ENCODE results near the gene ESR1. TPM values are rescaled to one million over a fixed set of nuclear protein-coding genes. Genes with fewer than 3 reads are reported as not detected.

The ESR1 gene
- total and polyA plus RNA-seq, 4 donors: 0.05 to 16.1 (median 6.3) TPM

DNA sequence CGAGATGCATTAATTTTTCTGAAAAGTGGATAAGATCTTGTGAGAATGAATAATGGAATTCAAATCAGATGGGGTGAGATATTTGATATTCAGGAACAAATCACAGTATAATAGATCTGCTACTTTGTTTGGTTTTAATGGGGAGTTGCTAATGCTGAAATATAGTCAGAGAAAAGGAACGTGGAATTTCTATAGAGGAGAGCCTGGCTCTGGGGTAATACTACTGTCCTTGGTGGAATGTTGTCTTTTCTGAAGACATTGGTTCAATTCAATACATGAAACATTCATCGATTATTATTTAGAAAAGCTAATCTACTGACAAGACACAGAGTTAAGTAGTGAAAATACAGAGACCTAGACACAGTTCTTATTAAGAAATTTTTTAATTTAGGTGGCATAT, 108.6 kb downstream of the ESR1 start:
- H3K9ac ChIP-seq (ENCODE audit: low read depth in 1 of 2, low read length in 2 of 2): no peak overlapping the region
- 89% methylated on average over 3 of the region's 3 CpGs for WGBS
- TF ChIP-seq RXRA (IDR thresholded peaks at IDR 0.05) (no peak), HNF4G (IDR thresholded peaks at IDR 0.05) (no peak), YY1 (IDR thresholded peaks at IDR 0.05) (no peak), EGR1 (IDR thresholded peaks at IDR 0.05; ENCODE audit: low read depth in 2 of 2) (no peak), JUND (IDR thresholded peaks at IDR 0.05) (no peak), GABPA (IDR thresholded peaks at IDR 0.05 in 1 of 2, conservative IDR thresholded peaks at IDR 0.05 in 1 of 2) (no peak), FOXA1 (IDR thresholded peaks at IDR 0.05) (no peak), FOXA2 (IDR thresholded peaks at IDR 0.05) (no peak), HNF4A (conservative IDR thresholded peaks at IDR 0.05) (no peak), NR2F2 (IDR thresholded peaks at IDR 0.05) (no peak), RAD21 (IDR thresholded peaks at IDR 0.05) (no peak), SP1 (IDR thresholded peaks at IDR 0.05) (no peak), TAF1 (conservative IDR thresholded peaks at IDR 0.05) (no peak)
- TF ChIP-seq, protein P1, sequence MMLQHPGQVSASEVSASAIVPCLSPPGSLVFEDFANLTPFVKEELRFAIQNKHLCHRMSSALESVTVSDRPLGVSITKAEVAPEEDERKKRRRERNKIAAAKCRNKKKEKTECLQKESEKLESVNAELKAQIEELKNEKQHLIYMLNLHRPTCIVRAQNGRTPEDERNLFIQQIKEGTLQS (IDR thresholded peaks at IDR 0.05): no peak
- TF ChIP-seq, protein P2, sequence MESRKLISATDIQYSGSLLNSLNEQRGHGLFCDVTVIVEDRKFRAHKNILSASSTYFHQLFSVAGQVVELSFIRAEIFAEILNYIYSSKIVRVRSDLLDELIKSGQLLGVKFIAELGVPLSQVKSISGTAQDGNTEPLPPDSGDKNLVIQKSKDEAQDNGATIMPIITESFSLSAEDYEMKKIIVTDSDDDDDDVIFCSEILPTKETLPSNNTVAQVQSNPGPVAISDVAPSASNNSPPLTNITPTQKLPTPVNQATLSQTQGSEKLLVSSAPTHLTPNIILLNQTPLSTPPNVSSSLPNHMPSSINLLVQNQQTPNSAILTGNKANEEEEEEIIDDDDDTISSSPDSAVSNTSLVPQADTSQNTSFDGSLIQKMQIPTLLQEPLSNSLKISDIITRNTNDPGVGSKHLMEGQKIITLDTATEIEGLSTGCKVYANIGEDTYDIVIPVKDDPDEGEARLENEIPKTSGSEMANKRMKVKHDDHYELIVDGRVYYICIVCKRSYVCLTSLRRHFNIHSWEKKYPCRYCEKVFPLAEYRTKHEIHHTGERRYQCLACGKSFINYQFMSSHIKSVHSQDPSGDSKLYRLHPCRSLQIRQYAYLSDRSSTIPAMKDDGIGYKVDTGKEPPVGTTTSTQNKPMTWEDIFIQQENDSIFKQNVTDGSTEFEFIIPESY (IDR thresholded peaks at IDR 0.05): no peak
- TF ChIP-seq, protein P3, sequence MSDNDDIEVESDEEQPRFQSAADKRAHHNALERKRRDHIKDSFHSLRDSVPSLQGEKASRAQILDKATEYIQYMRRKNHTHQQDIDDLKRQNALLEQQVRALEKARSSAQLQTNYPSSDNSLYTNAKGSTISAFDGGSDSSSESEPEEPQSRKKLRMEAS (IDR thresholded peaks at IDR 0.05): no peak
- TF ChIP-seq, protein P4, sequence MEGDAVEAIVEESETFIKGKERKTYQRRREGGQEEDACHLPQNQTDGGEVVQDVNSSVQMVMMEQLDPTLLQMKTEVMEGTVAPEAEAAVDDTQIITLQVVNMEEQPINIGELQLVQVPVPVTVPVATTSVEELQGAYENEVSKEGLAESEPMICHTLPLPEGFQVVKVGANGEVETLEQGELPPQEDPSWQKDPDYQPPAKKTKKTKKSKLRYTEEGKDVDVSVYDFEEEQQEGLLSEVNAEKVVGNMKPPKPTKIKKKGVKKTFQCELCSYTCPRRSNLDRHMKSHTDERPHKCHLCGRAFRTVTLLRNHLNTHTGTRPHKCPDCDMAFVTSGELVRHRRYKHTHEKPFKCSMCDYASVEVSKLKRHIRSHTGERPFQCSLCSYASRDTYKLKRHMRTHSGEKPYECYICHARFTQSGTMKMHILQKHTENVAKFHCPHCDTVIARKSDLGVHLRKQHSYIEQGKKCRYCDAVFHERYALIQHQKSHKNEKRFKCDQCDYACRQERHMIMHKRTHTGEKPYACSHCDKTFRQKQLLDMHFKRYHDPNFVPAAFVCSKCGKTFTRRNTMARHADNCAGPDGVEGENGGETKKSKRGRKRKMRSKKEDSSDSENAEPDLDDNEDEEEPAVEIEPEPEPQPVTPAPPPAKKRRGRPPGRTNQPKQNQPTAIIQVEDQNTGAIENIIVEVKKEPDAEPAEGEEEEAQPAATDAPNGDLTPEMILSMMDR (IDR thresholded peaks at IDR 0.05; ENCODE audit: low read depth, low read length, missing input control): no peak
- TF ChIP-seq, protein P5, sequence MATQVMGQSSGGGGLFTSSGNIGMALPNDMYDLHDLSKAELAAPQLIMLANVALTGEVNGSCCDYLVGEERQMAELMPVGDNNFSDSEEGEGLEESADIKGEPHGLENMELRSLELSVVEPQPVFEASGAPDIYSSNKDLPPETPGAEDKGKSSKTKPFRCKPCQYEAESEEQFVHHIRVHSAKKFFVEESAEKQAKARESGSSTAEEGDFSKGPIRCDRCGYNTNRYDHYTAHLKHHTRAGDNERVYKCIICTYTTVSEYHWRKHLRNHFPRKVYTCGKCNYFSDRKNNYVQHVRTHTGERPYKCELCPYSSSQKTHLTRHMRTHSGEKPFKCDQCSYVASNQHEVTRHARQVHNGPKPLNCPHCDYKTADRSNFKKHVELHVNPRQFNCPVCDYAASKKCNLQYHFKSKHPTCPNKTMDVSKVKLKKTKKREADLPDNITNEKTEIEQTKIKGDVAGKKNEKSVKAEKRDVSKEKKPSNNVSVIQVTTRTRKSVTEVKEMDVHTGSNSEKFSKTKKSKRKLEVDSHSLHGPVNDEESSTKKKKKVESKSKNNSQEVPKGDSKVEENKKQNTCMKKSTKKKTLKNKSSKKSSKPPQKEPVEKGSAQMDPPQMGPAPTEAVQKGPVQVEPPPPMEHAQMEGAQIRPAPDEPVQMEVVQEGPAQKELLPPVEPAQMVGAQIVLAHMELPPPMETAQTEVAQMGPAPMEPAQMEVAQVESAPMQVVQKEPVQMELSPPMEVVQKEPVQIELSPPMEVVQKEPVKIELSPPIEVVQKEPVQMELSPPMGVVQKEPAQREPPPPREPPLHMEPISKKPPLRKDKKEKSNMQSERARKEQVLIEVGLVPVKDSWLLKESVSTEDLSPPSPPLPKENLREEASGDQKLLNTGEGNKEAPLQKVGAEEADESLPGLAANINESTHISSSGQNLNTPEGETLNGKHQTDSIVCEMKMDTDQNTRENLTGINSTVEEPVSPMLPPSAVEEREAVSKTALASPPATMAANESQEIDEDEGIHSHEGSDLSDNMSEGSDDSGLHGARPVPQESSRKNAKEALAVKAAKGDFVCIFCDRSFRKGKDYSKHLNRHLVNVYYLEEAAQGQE (IDR thresholded peaks at IDR 0.05): no peak
- no peak for DNase-seq (ENCODE audit: low spot score)
- no peaks in the 10 kb centered on the region for H3K9me3 ChIP-seq (ENCODE audit: control insufficient read depth in 4 of 4, low read length in 3 of 4)
- H3K4me3 ChIP-seq (ENCODE audit: low read depth in 1 of 3, low read length in 3 of 3): no peak overlapping the region
- H3K27me3 ChIP-seq (ENCODE audit: control insufficient read depth in 4 of 4, insufficient read depth in 4 of 4, low read length in 3 of 4): no peaks in the 10 kb centered on the region
- H3K36me3 ChIP-seq (ENCODE audit: control insufficient read depth in 4 of 4, insufficient read depth in 3 of 4, low read depth in 1 of 4, low read length in 3 of 4): peaks cover 0 to 8% (median 0%) of the 10 kb centered on the region in 4 donors
- H3K27ac ChIP-seq (ENCODE audit: low read depth in 1 of 2, low read length in 2 of 2): no peak overlapping the region
- peaks cover 0 to 1% (median 0%) of the 10 kb centered on the region in 4 donors for H3K4me1 ChIP-seq (ENCODE audit: control insufficient read depth in 4 of 4, insufficient read depth in 4 of 4, low read length in 3 of 4)
